ENCODE data around the gene IGFL2.

- TF ChIP-seq, protein P1, sequence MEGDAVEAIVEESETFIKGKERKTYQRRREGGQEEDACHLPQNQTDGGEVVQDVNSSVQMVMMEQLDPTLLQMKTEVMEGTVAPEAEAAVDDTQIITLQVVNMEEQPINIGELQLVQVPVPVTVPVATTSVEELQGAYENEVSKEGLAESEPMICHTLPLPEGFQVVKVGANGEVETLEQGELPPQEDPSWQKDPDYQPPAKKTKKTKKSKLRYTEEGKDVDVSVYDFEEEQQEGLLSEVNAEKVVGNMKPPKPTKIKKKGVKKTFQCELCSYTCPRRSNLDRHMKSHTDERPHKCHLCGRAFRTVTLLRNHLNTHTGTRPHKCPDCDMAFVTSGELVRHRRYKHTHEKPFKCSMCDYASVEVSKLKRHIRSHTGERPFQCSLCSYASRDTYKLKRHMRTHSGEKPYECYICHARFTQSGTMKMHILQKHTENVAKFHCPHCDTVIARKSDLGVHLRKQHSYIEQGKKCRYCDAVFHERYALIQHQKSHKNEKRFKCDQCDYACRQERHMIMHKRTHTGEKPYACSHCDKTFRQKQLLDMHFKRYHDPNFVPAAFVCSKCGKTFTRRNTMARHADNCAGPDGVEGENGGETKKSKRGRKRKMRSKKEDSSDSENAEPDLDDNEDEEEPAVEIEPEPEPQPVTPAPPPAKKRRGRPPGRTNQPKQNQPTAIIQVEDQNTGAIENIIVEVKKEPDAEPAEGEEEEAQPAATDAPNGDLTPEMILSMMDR (IDR thresholded peaks at IDR 0.05; ENCODE audit: low read length) = no peak
- TF ChIP-seq EZH2 (optimal IDR thresholded peaks at IDR 0.05; ENCODE audit: low read depth, low read length) = no peak
- no peak for TF ChIP-seq EZH2phosphoT487 (IDR thresholded peaks at IDR 0.05; ENCODE audit: low read length)
Measured at GRCh38 chr19:46202872-46203860, 55.1 kb downstream of the IGFL2 start.

Data from MM.1S (cell line).